RWPE1 (cell line): ENCODE measurements around the gene EXOC3L1.

Source experiments
- CTCF ChIA-PET: fragments of 350-600 bp; sonication (Branson Sonifier 250); formaldehyde crosslinking; extraction: SDS; loops from one replicate; lab custom pipeline; 2021; lab: Yijun Ruan, JAX
- POLR2A ChIA-PET: fragments of 400-600 bp; formaldehyde crosslinking; extraction: SDS; loops from one replicate; lab custom pipeline; 2020; ENCODE audit warnings: antibody characterized with exemption; ENCODE audit not compliant: low non-redundant PET; lab: Yijun Ruan, JAX
- DNase-seq: peaks from one replicate; pipeline ENCODE4 v3.0.0; 2012; ENCODE audit warnings: low spot score
- H3K27ac ChIP-seq: fragments of 450-650 bp; 2 replicates; pipeline ENCODE4 v1.5.1; 2017
- TF ChIP-seq, protein P1 (sequence below): fragments of 450-650 bp; conservative IDR thresholded peaks from 2 replicates; pipeline ENCODE4 v1.5.1; 2017; ENCODE audit warnings: low read depth, mild to moderate bottlenecking

The EXOC3L1 gene

DNA sequence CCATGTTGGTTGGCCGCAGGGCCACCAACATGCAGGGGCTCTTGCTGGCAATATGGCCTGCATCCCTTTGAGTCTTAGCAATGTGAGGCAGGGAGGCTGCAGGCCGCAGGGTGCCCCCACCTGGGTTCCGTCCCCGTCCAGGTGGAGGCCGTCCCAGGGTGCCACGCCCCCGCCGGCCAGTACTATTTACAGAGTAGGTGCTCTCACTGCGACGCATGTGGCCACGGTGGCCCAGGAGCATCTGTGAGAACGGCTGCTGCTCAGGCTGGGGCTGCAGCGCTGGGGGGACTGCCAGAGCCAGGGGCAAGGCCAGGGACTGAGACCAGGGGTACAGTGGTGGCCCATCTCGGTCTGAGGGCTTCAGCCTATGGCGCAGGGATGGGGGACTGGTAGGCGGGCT is 9.8 kb downstream of the EXOC3L1 start:
- H3K27ac ChIP-seq, result peak overlapping the region; percentile 98
- ChIA-PET POLR2A (no interaction called here), CTCF (interaction anchor here (1.3 kb wide), 1 partner anchor 16 kb away, joined by 4 read pairs; no protein-coding TSS in a partner anchor)
- TF ChIP-seq, protein P1, sequence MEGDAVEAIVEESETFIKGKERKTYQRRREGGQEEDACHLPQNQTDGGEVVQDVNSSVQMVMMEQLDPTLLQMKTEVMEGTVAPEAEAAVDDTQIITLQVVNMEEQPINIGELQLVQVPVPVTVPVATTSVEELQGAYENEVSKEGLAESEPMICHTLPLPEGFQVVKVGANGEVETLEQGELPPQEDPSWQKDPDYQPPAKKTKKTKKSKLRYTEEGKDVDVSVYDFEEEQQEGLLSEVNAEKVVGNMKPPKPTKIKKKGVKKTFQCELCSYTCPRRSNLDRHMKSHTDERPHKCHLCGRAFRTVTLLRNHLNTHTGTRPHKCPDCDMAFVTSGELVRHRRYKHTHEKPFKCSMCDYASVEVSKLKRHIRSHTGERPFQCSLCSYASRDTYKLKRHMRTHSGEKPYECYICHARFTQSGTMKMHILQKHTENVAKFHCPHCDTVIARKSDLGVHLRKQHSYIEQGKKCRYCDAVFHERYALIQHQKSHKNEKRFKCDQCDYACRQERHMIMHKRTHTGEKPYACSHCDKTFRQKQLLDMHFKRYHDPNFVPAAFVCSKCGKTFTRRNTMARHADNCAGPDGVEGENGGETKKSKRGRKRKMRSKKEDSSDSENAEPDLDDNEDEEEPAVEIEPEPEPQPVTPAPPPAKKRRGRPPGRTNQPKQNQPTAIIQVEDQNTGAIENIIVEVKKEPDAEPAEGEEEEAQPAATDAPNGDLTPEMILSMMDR, result no peak
- no peak for DNase-seq

DNA sequence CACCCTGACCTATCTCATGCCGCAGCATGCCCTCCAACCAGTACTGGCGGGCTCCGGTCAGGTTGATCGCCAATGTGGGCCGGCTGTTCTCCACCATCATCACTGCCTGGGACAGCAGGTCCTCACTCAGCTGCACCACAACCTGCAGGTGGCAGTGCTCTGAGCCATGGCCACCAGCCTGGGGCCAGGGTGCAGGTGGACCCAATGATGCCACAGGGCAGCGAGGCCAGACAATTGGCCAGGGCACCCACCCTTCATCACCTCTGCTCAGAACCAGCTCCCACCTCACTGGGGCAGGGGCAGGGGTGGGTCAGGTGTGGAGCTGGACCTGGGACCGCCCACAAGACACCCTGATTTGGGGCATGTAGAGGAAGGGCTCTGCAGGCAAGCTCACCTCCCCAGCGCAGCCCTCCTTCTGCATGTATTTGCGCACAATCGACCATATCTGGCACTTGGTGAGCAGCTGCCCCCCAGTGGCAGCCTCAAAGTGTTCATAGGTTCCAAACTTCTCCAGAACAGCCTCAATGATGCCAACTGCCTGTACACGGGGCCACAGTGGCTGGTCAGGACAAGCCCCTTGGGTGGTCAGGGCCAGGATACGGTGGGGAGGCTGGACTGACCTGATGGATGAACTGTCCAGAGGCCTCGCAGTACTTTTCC is 10.4 kb downstream of the EXOC3L1 start:
- ChIA-PET POLR2A (no interaction called here), CTCF (interaction anchor here (0.8 to 1.3 kb wide), 2 partner anchors 16 to 18 kb away, joined by 3 to 4 read pairs; no protein-coding TSS in a partner anchor)
- DNase-seq, result no peak
- peak overlapping the region; percentile 98 for H3K27ac ChIP-seq
- TF ChIP-seq, protein P1, result peak; percentile 21; the same call in 1 of the 2 replicates

DNA sequence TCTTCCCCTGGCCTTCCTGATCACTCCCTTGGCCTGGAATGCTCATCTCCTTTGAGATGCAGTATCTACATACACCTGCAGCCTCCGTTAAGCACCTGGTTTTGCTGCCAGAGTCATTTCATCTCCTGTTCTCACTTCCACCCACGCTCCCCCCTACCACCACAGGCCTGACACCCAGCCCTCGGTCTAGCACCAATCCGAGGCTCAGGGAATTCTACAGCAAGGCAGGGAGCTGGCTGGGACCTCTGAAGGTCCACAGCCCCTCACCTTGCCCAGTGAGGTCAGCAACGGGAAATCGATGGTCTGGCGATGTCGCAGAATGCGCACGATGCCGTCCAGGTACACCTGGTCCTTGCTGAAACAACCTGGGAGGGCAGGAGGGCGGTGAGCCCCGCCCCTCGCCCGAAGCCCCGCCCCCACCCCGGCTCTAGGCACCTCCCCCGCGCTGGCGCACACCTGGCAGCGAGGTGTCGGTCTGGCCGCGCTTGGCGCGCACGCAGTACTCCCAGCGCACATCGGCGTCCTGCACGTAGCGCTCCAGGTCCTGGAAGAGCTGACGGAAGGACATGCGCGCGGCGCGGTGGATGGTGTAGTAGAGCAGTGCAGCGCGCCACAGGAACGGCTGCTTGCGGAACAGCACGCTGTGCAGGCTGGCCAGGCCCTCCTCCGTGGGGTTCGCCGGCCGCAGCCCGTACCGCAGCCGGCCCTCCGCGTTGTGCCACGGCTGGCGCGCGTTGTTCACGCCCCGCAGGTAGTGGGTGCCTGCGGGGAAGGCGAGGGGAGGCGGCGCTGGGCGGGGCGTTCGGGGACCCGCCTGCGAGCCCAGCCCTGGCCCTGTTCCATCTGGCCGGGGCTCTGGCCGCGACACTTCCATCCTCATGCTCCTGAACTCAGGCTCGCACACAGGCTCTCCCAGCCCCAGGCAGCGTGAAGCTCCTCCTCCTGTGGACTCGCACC is 11.9 kb downstream of the EXOC3L1 start:
- CTCF ChIA-PET, result interaction anchor here (0.5 to 2.0 kb wide), 6 partner anchors 21 to 252 kb away, joined by 3 to 8 read pairs (median 4); partner anchors contain the start of gene ELMO3
- TF ChIP-seq, protein P1, result no peak
- peak overlapping the region; percentile 98 for H3K27ac ChIP-seq
- POLR2A ChIA-PET, result interaction anchor here (0.6 kb wide), 1 partner anchor 20 kb away, joined by 3 read pairs; no protein-coding TSS in a partner anchor
- peak; percentile 95 for DNase-seq

DNA sequence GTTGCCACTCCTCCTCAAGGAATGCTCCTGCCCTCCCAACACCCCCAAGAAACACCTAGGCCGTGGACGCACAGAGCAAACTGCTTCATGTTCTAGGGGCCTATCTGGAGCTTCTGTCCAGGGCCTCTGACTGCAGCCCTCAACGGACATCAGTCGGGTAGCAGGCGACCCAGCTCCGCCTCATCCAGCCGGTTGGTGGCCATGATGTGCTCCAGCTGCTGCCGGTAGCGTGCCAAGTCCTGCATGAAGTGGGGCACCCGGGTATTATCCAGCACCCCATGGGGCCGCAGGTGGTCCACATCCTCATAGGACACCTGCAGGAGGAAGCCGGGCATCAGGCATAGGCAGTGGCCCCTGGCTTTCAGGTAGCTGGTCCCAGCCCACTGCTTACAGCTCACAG is 13.3 kb downstream of the EXOC3L1 start:
- CTCF ChIA-PET, result interaction anchor here (2.0 kb wide), 2 partner anchors 8 to 21 kb away, joined by 8 to 9 read pairs; no protein-coding TSS in a partner anchor
- POLR2A ChIA-PET, result no interaction called here
- TF ChIP-seq, protein P1, result no peak
- DNase-seq, result no peak
- peak overlapping the region; percentile 98 for H3K27ac ChIP-seq

DNA sequence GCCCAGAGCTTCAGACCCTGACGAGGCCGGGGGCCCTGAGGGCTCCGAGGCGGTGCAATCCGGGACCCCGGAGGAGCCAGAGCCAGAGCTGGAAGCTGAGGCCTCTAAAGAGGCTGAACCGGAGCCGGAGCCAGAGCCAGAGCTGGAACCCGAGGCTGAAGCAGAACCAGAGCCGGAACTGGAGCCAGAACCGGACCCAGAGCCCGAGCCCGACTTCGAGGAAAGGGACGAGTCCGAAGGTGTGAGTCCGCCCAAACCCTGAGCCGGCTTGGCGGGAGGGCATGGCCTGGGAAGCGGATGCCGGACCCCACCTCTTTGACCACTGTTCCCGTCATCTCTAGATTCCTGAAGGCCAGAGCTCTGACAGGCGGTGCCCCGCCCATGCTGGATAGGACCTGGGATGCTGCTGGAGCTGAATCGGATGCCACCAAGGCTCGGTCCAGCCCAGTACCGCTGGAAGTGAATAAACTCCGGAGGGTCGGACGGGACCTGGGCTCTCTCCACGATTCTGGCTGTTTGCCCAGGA is 15.2 kb downstream of the EXOC3L1 start:
- ChIA-PET CTCF (interaction anchor here (0.6 to 2.0 kb wide), 6 partner anchors 10 to 158 kb away, joined by 3 to 9 read pairs (median 5); no protein-coding TSS in a partner anchor), POLR2A (interaction anchor here (1.4 kb wide), 1 partner anchor 11 kb away, joined by 6 read pairs; no protein-coding TSS in a partner anchor)
- peak overlapping the region; percentile 98 for H3K27ac ChIP-seq
- no peak for DNase-seq
- TF ChIP-seq, protein P1, result no peak
